Measurements from ENCODE around the gene ZNF746.

ZNF746 gene

DNA sequence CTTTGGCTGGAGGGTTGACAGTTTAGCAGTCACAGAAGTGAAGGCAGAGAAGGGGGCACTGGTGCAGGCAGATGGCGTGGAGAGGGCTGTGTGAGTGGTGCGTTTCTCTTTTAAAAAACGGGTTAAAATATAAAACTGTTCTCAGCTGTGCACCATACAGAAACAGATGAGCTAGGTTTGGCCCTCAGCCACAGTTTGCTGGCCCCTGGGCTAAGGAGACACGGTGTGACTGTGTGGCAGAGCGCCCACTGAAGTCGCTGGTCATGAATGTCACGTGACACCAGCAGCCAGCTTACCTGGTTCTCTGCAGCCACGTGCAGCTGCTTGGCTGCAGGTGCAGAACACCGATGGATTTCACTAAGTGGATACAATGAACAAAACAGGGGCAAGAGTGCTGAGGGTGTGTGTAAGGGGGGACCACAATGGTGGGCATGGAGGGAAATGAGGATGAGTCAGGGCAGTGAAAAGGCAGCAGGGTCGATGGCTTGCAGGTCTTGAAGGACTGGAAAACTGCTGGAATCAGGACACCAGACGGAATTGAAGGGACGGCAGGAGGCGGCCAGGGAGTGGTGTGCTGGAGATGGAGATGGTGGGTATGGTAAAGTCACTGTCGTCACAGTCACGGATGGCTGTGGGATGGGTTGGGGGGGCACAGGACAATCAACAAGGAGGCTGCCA lies 7.4 kb downstream of the ZNF746 start:
- DNase-seq (ENCODE audit: low spot score) = no peak
- FAIRE-seq = no peak

GRCh38 chr7:149489391-149490024 lies 8.1 kb downstream of the ZNF746 start:
- no peak for DNase-seq (ENCODE audit: low spot score)
- FAIRE-seq = no peak

GRCh38 chr7:149479568-149479967 lies 18.0 kb downstream of the ZNF746 start:
- FAIRE-seq (no peak), DNase-seq (ENCODE audit: low spot score) (no peak)

DNA sequence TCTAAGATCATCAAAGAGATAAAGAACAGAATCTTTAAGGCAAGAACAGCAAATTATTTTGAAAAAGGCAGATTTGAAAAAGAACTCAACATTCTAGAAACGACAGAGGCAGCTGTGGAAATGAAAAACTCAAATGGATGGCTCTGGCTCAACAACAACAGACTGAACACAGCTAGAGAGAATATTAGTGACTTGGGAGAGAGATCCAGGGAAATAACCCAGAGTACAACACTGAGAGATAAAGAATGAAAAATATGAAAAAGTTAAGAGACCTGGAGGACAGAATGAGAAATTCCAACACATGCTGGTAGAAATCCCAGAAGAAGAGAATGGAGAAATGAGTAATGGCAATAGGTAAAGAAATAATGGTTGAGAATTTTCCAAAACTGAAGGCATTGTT lies 18.9 kb downstream of the ZNF746 start:
- no peak for DNase-seq (ENCODE audit: low spot score)
- FAIRE-seq = no peak

GRCh38 chr7:149477494-149478443 lies 19.8 kb downstream of the ZNF746 start:
- FAIRE-seq = no peak

DNA sequence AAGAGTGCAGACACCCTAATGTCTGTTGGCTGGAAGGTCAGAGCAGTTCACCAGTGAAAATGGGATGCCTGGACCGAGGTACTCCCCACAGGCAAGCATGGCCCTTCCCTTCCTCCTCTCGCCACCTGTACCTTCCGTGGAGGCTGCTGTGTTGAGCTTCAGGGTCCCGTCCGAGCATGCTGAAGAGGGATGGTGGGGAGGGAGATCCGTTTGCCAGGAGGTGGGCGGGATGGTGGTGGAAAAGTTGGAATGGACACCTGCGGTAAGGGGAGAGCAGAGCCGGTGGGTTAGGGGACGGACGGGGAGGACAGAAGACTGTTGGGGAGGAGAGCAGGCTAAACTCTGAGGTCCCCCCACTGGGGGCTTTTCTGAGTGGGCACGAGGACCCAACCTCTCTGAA lies 20.8 kb downstream of the ZNF746 start:
- no peak for FAIRE-seq
- no peak for DNase-seq (ENCODE audit: low spot score)

More at GRCh38 chr7:149477494-149478443, 19.8 kb downstream of the ZNF746 start:
- no peak for DNase-seq (ENCODE audit: low spot score)

DNA sequence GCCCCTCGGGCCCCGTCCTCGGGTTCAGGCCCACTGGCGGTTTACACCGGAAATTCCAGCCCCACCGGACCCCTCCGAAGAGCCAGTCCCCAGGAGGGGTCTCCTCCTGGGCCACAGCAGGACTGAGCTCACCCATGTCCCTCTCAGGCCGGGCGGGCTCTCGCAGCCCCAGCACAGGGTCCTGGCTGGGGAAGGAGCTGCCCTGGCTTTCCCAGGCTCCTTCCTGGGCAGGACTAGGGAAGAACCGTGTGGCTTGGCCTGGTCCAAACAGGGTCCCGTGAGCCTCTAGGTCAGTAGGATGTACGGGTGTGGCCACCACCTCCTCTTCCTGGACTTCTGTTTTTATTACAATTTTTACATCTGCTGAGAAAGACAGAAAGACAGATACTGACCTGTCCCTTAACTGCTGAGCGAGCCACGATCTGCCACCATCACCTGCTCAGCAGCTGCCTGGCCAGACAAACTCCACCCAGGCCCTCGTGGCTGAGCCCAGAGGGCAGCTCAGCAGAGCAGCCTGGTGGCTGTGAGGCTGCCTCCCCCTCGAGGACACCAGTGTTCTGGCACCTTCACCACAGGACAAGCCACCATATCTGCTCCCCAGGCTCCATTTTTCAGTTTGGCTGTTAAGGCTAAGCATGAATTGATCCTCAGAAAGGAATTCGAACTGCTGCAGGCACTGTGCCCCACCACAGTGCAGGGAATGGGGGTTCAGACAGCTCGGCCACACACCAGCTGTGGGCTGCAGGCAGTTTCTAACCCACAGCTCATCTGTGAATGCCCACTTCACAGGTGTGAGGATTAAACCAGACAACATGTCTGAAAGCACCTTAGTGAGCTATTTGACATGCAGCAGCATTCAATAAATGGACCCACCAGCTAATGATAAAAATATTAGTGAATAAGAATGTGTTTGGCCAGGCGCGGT lies 22.2 kb downstream of the ZNF746 start:
- DNase-seq (ENCODE audit: low spot score) (no peak), FAIRE-seq (no peak)

GRCh38 chr7:149474309-149475120 lies 23.1 kb downstream of the ZNF746 start:
- DNase-seq (ENCODE audit: low spot score) (no peak), FAIRE-seq (no peak)

GRCh38 chr7:149473251-149473650 lies 24.4 kb downstream of the ZNF746 start:
- FAIRE-seq = no peak
- DNase-seq (ENCODE audit: low spot score) = no peak

DNA sequence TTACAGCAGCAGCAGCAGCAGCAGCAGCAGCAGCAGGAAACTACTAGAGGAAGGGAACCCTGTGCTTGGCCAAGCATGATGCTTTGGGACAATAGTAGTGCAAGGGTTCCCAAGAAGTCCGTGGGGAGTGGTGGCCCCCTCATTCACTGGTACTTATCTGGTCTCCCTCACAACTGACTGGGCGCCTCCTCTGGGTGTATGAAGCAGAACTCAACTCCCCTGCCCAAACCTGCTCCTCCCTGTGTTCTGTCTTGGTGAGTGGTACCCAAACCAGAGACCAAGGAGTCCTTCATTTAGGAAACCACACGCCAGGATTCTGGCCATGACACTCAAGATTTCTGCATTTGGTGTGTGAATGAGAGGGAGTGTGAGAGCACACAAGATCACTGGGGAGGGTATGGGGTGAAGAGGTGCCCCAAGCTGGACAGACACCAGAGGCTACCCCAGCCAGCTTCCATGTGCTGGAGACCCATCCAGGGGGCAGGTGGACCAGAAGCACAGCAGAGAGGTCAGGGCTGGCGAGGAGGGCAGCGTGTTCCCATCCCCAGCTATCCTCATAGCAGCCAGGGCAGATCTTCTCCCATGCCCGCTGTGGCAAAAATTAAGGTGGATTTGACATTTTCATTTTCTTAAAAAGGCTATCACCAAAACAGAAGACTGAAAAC lies 26.2 kb downstream of the ZNF746 start:
- DNase-seq (ENCODE audit: low spot score) = no peak
- no peak for FAIRE-seq

- FAIRE-seq (no peak), DNase-seq (ENCODE audit: low spot score) (no peak)
These were observed 27.8 kb downstream of the ZNF746 start for GRCh38 chr7:149469806-149470205.

GRCh38 chr7:149468208-149468607 lies 29.4 kb downstream of the ZNF746 start:
- no peak for DNase-seq (ENCODE audit: low spot score)
- FAIRE-seq = no peak

DNA sequence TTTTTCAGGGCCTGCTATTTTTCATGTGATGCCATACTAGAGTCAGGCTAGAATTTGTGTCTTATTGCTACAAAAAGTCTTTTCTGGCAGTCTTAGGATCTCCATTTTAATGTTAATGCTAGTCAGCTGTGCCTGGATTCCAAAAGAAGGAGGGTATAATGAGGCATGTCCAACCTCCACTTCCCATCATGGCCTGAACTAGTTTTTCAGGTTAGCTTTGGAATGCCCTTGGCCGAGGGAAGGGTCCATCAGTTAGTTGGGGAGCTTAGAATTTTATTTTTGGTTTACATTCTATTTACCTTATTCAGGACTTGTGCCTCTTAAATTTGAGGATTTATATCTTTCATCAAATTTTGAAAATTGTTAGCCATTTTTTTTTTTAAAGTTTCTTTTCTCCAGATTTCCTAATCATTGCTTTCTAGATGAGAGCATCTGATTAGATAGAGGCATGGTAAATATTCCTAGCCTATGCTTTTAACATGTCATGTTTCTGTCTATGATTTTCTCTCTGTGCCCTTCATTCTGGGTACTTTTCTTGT lies 30.2 kb downstream of the ZNF746 start:
- FAIRE-seq (no peak), DNase-seq (ENCODE audit: low spot score) (no peak)

DNA sequence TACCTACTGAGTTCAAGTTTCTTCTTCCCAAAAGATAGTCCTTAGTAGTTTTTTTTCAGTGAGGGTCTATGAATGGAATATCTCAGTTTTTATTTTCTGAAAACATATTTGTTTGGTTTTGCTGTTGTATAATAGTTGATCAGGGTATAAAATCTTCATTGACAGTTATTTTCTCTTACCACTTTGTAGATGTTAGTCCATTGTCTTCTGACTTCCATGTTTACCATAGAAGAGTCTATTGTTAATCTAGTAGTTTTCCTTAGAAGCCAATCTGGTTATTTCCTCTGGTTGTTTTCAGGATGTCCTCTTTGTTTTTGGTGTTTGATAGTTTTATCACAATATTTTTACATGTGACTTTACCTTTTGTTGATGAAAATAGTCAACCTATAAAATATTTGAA lies 31.2 kb downstream of the ZNF746 start:
- FAIRE-seq (no peak), DNase-seq (ENCODE audit: low spot score) (no peak)

- peak; percentile 5 for FAIRE-seq
- no peak for DNase-seq (ENCODE audit: low spot score)
These were observed 34.0 kb downstream of the ZNF746 start for GRCh38 chr7:149463500-149464161.

GRCh38 chr7:149462101-149462520 lies 35.5 kb downstream of the ZNF746 start:
- FAIRE-seq (no peak), DNase-seq (ENCODE audit: low spot score) (no peak)

DNA sequence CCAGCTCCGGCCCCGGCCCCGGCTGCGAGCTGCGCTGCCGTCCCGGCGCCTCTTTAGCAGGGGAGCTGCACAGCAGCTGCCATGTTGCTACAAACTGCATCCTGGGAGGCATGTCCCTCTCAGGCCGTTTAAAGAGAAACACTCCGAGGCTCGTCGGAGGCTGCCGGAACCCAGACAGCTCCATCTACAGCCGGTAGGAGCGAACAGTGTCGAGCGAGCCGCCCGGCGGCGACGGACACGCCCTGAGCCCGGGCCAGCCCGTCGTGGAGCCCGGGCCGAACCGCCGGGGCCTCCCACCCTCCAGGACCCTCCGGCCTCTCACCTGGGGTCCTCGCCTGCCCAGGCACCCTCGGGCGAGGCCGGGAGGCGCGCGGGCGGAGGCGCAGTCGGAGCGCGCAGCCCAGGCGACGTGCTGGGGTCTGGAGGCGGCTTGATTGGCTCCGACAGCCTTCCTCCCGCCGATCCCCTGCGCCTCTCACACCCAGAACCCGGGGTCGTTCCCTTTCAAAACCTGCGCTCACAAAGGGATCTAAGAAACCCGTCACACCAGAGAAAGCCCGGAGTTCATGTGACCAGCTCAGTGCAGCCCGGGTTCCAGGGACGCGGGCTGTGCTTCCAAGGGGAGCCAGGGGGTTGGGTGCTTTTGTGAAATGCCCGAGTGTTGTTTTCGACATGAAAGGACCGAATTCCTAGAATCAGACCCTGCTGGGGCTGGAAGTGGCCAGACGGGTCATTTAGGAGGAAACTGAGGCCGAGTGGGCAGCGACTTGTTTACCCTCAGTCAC lies 36.9 kb downstream of the ZNF746 start, which contains the start of gene ZNF777:
Gene ZNF777, minus strand, starts transcription at position 570 of the 785 bp plus-strand sequence. CDS start 5,040 bp downstream, outside the sequence.
- FAIRE-seq = no peak

More for the DNA sequence above, 36.9 kb downstream of the ZNF746 start, which contains the start of gene ZNF777:
- DNase-seq (ENCODE audit: low spot score) = peak; percentile 75
